ENCODE results near the gene CAPG.
"Not testable (repeated sequence)": the region's sequence is repeated elsewhere in the genome, so short reads cannot be mapped to it uniquely, and the experiment has no call there.

Gene CAPG

GRCh38 chr2:85420536-85421259 lies 10.5 kb upstream of the CAPG start:
- DNase-seq (ENCODE audit: low read depth in 2 of 2): peak; percentile 80 to 81

GRCh38 chr2:85419009-85419675 lies 9.0 kb upstream of the CAPG start:
- DNase-seq (ENCODE audit: low read depth in 2 of 2): no peak

GRCh38 chr2:85418132-85419008 lies 8.2 kb upstream of the CAPG start, which contains the start of gene SH2D6:
SH2D6 (plus strand) TSS chr2:85418714; CDS start chr2:85429466, 10,752 bp downstream.
- DNase-seq (ENCODE audit: low read depth in 2 of 2): peak; percentile 58 to 63

- no peak for DNase-seq (ENCODE audit: low read depth in 2 of 2)
Observed at GRCh38 chr2:85415980-85416650, 5.9 kb upstream of the CAPG start.

- DNase-seq (ENCODE audit: low read depth in 2 of 2): no peak
Observed at GRCh38 chr2:85414761-85415553, 4.8 kb upstream of the CAPG start.

- not testable (repeated sequence) for DNase-seq (ENCODE audit: low read depth in 2 of 2)
Observed at GRCh38 chr2:85414421-85414759, 4.2 kb upstream of the CAPG start.

- no peak for DNase-seq (ENCODE audit: low read depth in 2 of 2)
Observed at GRCh38 chr2:85413592-85414420, 3.6 kb upstream of the CAPG start.

- DNase-seq (ENCODE audit: low read depth in 2 of 2): no peak
Observed at GRCh38 chr2:85411405-85411748, 1.2 kb upstream of the CAPG start.

GRCh38 chr2:85410584-85411404 lies 628 bp upstream of the CAPG start:
- no peak for DNase-seq (ENCODE audit: low read depth in 2 of 2)

GRCh38 chr2:85405201-85406059 lies 4.7 kb downstream of the CAPG start:
- DNase-seq (ENCODE audit: low read depth in 2 of 2): peak; percentile 42 to 50

- DNase-seq (ENCODE audit: low read depth in 2 of 2): no peak
Observed at GRCh38 chr2:85401844-85402243, 8.3 kb downstream of the CAPG start.

- no peak for DNase-seq (ENCODE audit: low read depth in 2 of 2)
Observed at GRCh38 chr2:85401464-85401805, 8.7 kb downstream of the CAPG start.

GRCh38 chr2:85400541-85401463 lies 9.4 kb downstream of the CAPG start:
- DNase-seq (ENCODE audit: low read depth in 2 of 2): no peak

GRCh38 chr2:85400023-85400422 lies 10.1 kb downstream of the CAPG start:
- no peak for DNase-seq (ENCODE audit: low read depth in 2 of 2)

- DNase-seq (ENCODE audit: low read depth in 2 of 2): no peak
Observed at GRCh38 chr2:85399183-85399455, 11.0 kb downstream of the CAPG start.

GRCh38 chr2:85398426-85399182 lies 11.6 kb downstream of the CAPG start:
- no peak for DNase-seq (ENCODE audit: low read depth in 2 of 2)

GRCh38 chr2:85397925-85398331 lies 12.2 kb downstream of the CAPG start:
- DNase-seq (ENCODE audit: low read depth in 2 of 2): no peak

Measured in stimulated activated CD8-positive, alpha-beta memory T cell treated with anti-CD3 and anti-CD28 coated beads, Interleukin-2, amount 100 ng/mL, for 1 hour (primary cell).